DMS79 treated with DMSO at 0.1 percent for 48 hours (cell line): ENCODE measurements around the gene ZFP57.

Experiments
- DNase-seq: peaks from one replicate; lab custom pipeline; 2025; lab: John Stamatoyannopoulos, UW

Gene ZFP57

GRCh38 chr6:29680904-29681303 lies at the start of gene ZFP57:
ZFP57 (minus strand) TSS chr6:29681152; CDS start chr6:29677003, 4,149 bp downstream.
- no peak for DNase-seq

- DNase-seq, result no peak
Observed at GRCh38 chr6:29730575-29731126, 49.7 kb upstream of the ZFP57 start.

GRCh38 chr6:29729774-29730328 lies 48.9 kb upstream of the ZFP57 start:
- DNase-seq, result no peak

GRCh38 chr6:29728875-29729270 lies 47.9 kb upstream of the ZFP57 start:
- no peak for DNase-seq

- no peak for DNase-seq
Observed at GRCh38 chr6:29728173-29728874, 47.4 kb upstream of the ZFP57 start.

GRCh38 chr6:29727637-29728036 lies 46.7 kb upstream of the ZFP57 start:
- DNase-seq, result no peak

- no peak for DNase-seq
Observed at GRCh38 chr6:29726571-29727194, 45.7 kb upstream of the ZFP57 start.

GRCh38 chr6:29726001-29726400 lies 45.0 kb upstream of the ZFP57 start:
- no peak for DNase-seq

GRCh38 chr6:29724937-29725869 lies 44.3 kb upstream of the ZFP57 start:
- DNase-seq, result no peak

- DNase-seq, result no peak
Observed at GRCh38 chr6:29723666-29724588, 43.0 kb upstream of the ZFP57 start.

GRCh38 chr6:29723262-29723665 lies 42.3 kb upstream of the ZFP57 start, which contains the start of gene HLA-F:
HLA-F (plus strand) TSS chr6:29723434; CDS start chr6:29723464, 30 bp downstream.
- DNase-seq, result peak; percentile 23

GRCh38 chr6:29720863-29721262 lies 39.9 kb upstream of the ZFP57 start:
- DNase-seq, result no peak

GRCh38 chr6:29710281-29710941 lies 29.5 kb upstream of the ZFP57 start:
- DNase-seq, result no peak

GRCh38 chr6:29709188-29709587 lies 28.2 kb upstream of the ZFP57 start:
- DNase-seq, result no peak

GRCh38 chr6:29708432-29709179 lies 27.7 kb upstream of the ZFP57 start:
- DNase-seq, result no peak

- peak; percentile 2 for DNase-seq
Observed at GRCh38 chr6:29705389-29706231, 24.7 kb upstream of the ZFP57 start.

GRCh38 chr6:29702519-29703103 lies 21.7 kb upstream of the ZFP57 start:
- no peak for DNase-seq
